GM12878 (cell line): ENCODE measurements around the gene EPRS1. TPM values are rescaled to one million over a fixed set of nuclear protein-coding genes. Genes with fewer than 3 reads are reported as not detected.

Experiments used
- ATF7 ChIP-seq: fragments of 450-650 bp; IDR thresholded peaks from 2 replicates; pipeline ENCODE4 v1.6.1; 2016; ENCODE audit warnings: low read depth, mild to moderate bottlenecking
- BCL11A ChIP-seq: IDR thresholded peaks from 2 replicates; pipeline ENCODE4 v1.6.1; 2011; ENCODE audit warnings: low read depth, low read length
- BHLHE40 ChIP-seq, 2 experiments: fragments of 450-650 bp in 1 of 2; IDR thresholded peaks; 2 replicates each; pipeline ENCODE4 v1.6.1; 2011 to 2017; ENCODE audit warnings: low read depth in 2 of 2, borderline replicate concordance in 1 of 2, improper control_type of control experiment in 1 of 2, low read length in 1 of 2, mild to moderate bottlenecking in 1 of 2
- BRCA1 ChIP-seq: IDR thresholded peaks from 2 replicates; pipeline ENCODE4 v1.6.1; 2011; ENCODE audit warnings: low read depth, low read length, improper control_type of control experiment
- CBX3 ChIP-seq: fragments of 200-600 bp; sonication (generic); IDR thresholded peaks from 2 replicates; pipeline ENCODE4 v1.6.1; 2016; ENCODE audit warnings: low read depth, borderline replicate concordance
- CREB1 ChIP-seq: IDR thresholded peaks from 2 replicates; pipeline ENCODE4 v1.6.1; 2012; ENCODE audit warnings: low read depth, mild to moderate bottlenecking, inconsistent platforms
- CREM ChIP-seq: IDR thresholded peaks from 2 replicates; pipeline ENCODE4 v1.6.1; 2014; ENCODE audit warnings: antibody characterized with exemption, low read depth
- DPF2 ChIP-seq: fragments of 450-650 bp; IDR thresholded peaks from 2 replicates; pipeline ENCODE4 v1.6.1; 2017; ENCODE audit warnings: mild to moderate bottlenecking
- FOS ChIP-seq: IDR thresholded peaks from 3 replicates; pipeline ENCODE4 v1.6.1; 2011; ENCODE audit warnings: borderline replicate concordance; ENCODE audit not compliant: insufficient read length; ENCODE audit errors: extremely low read depth
- GABPA ChIP-seq: IDR thresholded peaks from 2 replicates; pipeline ENCODE4 v1.6.1; 2014; ENCODE audit warnings: antibody characterized with exemption, low read depth, mild to moderate bottlenecking, inconsistent platforms
- IKZF1 ChIP-seq: fragments of 450-650 bp; conservative IDR thresholded peaks from 2 replicates; pipeline ENCODE4 v1.6.1; 2017; ENCODE audit warnings: antibody characterized with exemption, mild to moderate bottlenecking
- KLF5 ChIP-seq: fragments of 450-650 bp; IDR thresholded peaks from 2 replicates; pipeline ENCODE4 v1.6.1; 2014; ENCODE audit warnings: mild to moderate bottlenecking; ENCODE audit not compliant: partially characterized antibody
- LARP7 ChIP-seq: fragments of 450-650 bp; IDR thresholded peaks from 2 replicates; pipeline ENCODE4 v1.6.1; 2017; ENCODE audit warnings: mild to moderate bottlenecking
- MXI1 ChIP-seq: fragments of 150-350 bp; IDR thresholded peaks from 2 replicates; pipeline ENCODE4 v1.6.1; 2011; ENCODE audit warnings: low read depth, mild to moderate bottlenecking, inconsistent platforms, low read length, improper control_type of control experiment
- NRF1 ChIP-seq: conservative IDR thresholded peaks from 2 replicates; pipeline ENCODE4 v1.6.1; 2011; ENCODE audit warnings: mild to moderate bottlenecking, low read depth, low read length, improper control_type of control experiment
- PML ChIP-seq: IDR thresholded peaks from 2 replicates; pipeline ENCODE4 v1.6.1; 2012; ENCODE audit warnings: low read length, inconsistent platforms
- POLR2A ChIP-seq: IDR thresholded peaks from 2 replicates; pipeline ENCODE4 v1.6.1; 2011; ENCODE audit warnings: low read depth, mild to moderate bottlenecking, low read length
- POLR2AphosphoS2 ChIP-seq: IDR thresholded peaks from 2 replicates; pipeline ENCODE4 v1.6.1; 2011; ENCODE audit warnings: low read depth, mild to moderate bottlenecking, low read length, improper control_type of control experiment, moderate library complexity
- POLR2AphosphoS5 ChIP-seq: IDR thresholded peaks from 2 replicates; pipeline ENCODE4 v1.6.1; 2011; ENCODE audit warnings: mild to moderate bottlenecking, low read length, inconsistent platforms
- RAD51 ChIP-seq: fragments of 450-650 bp; IDR thresholded peaks from 2 replicates; pipeline ENCODE4 v1.6.1; 2016; ENCODE audit warnings: moderate library complexity, mild to moderate bottlenecking, inconsistent platforms
- SMAD1 ChIP-seq: fragments of 450-650 bp; IDR thresholded peaks from 2 replicates; pipeline ENCODE4 v1.6.1; 2018; ENCODE audit warnings: mild to moderate bottlenecking, low read depth; ENCODE audit not compliant: partially characterized antibody
- SMAD5 ChIP-seq: IDR thresholded peaks from 2 replicates; pipeline ENCODE4 v1.6.1; 2016; ENCODE audit warnings: antibody characterized with exemption, low read depth
- SMARCA5 ChIP-seq: fragments of 450-650 bp; IDR thresholded peaks from 2 replicates; pipeline ENCODE4 v1.6.1; 2017; ENCODE audit warnings: mild to moderate bottlenecking
- SREBF1 ChIP-seq: IDR thresholded peaks from 2 replicates; pipeline ENCODE4 v1.6.1; 2012; ENCODE audit warnings: mild to moderate bottlenecking, low read length
- SUZ12 ChIP-seq: fragments of 200-600 bp; sonication (generic); IDR thresholded peaks from one replicate; pipeline ENCODE4 v1.6.1; 2018; ENCODE audit warnings: antibody characterized with exemption, mild to moderate bottlenecking; ENCODE audit not compliant: unreplicated experiment
- TAF1 ChIP-seq: IDR thresholded peaks from 2 replicates; pipeline ENCODE4 v1.6.1; 2011; ENCODE audit warnings: mild to moderate bottlenecking, low read depth, low read length, borderline replicate concordance
- TCF7 ChIP-seq: IDR thresholded peaks from 2 replicates; pipeline ENCODE4 v1.6.1; 2014; ENCODE audit warnings: antibody characterized with exemption, borderline replicate concordance
- YY1 ChIP-seq: IDR thresholded peaks from 2 replicates; pipeline ENCODE4 v1.6.1; 2011; ENCODE audit warnings: low read depth, mild to moderate bottlenecking, low read length
- ZNF274 ChIP-seq: IDR thresholded peaks from one replicate; pipeline ENCODE4 v1.8.0; 2011; ENCODE audit not compliant: insufficient read length, insufficient read depth
- ZNF622 ChIP-seq: fragments of 450-650 bp; IDR thresholded peaks from 2 replicates; pipeline ENCODE4 v1.6.1; 2017; ENCODE audit warnings: mild to moderate bottlenecking, inconsistent platforms
- ZSCAN29 ChIP-seq: fragments of 450-650 bp; IDR thresholded peaks from 2 replicates; pipeline ENCODE4 v1.6.1; 2017; ENCODE audit warnings: mild to moderate bottlenecking, moderate library complexity
- polyA plus RNA-seq, 11 experiments: library from polyadenylated mRNA; depleted of rRNA in 4 of 11; unstranded in 6 of 11; stranded (reverse) in 5 of 11; fragments of >200 nt; fragmentation: Nextera tagmentation in 4 of 11; fragmentation: Illumina TruSeq in 1 of 11; extraction: Ambion mirVana in 4 of 11; extraction: Trizol in 1 of 11; gene quantifications; 1 replicate in 1 of 11; 2 replicates in 10 of 11; pipeline versions ENCODE4 v1.2.1 to v1.2.3, GENCODE V29; 2011 to 2016; ENCODE audit warnings: inconsistent platforms in 2 of 11, missing spikeins in 2 of 11, low read depth in 1 of 11
- total RNA-seq, 4 experiments: library from RNA; depleted of rRNA in 3 of 4; stranded (reverse); fragments of >200 nt in 3 of 4; fragmentation: Illumina TruSeq in 1 of 4; extraction: Trizol in 1 of 4; gene quantifications; 2 replicates each; pipeline versions ENCODE4 v1.2.1 to v1.2.3, GENCODE V29; 2013 to 2021
- TF ChIP-seq, protein P1 (sequence below): IDR thresholded peaks from 2 replicates; pipeline ENCODE4 v1.6.1; 2011; ENCODE audit warnings: mild to moderate bottlenecking, low read depth, low read length, moderate library complexity; ENCODE audit not compliant: insufficient replicate concordance
- TF ChIP-seq, protein P2 (sequence below): fragments of 450-650 bp; IDR thresholded peaks from 2 replicates; pipeline ENCODE4 v1.6.1; 2016; ENCODE audit warnings: mild to moderate bottlenecking

Gene EPRS1
- total and polyA plus RNA-seq, 10 of the 15 experiments (the other 5 are each of a cell fraction or from before 2014, with no cell fraction given): 68.2 to 175 (median 119) TPM

DNA sequence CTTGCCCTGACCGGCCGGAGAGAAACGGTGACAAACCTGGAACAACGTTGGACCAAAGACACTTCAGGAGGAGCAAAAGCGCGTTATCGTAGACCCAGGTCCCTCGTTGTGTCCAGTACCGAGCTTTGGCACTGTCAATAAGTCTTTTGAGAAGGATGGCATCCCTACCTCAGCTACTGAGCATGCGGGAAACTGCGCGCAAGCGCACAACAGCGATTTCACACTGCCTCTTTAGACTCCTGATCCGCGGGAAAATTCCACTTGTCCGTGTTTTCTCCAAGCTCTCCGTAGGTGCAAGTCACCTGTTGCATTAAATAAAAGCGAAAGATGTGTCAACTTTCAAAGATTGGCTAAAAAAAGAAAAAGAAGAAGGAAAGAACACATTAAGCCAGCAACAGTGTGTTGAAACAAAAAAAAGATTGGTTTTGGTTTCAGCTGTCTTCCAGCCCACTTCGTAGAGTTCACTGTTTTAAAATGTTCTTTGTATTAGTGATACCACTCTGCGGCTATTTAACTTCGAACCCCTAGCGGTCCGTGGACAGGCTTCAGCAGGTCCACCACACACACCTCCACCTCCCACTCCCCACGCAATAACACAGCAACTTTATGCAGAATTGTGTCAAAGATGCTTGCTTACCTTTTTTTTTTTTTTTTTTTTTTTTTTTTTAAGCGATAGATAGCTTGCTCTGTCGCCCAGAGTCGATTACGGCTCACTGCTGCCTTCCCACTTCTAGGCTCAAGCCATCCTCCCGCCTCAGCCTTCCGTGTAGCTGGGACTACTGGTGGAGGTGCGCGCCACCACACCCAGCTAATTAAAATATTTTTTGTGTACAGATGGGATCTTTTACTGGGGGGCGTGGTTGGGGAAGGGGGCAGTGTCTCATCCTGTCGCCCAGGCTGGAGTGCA lies 43.6 kb upstream of the EPRS1 start, which contains the start of gene BPNT1 (continued):
- TF ChIP-seq POLR2AphosphoS5: peak; percentile 77
- TF ChIP-seq BRCA1: no peak
- TF ChIP-seq, protein P1, sequence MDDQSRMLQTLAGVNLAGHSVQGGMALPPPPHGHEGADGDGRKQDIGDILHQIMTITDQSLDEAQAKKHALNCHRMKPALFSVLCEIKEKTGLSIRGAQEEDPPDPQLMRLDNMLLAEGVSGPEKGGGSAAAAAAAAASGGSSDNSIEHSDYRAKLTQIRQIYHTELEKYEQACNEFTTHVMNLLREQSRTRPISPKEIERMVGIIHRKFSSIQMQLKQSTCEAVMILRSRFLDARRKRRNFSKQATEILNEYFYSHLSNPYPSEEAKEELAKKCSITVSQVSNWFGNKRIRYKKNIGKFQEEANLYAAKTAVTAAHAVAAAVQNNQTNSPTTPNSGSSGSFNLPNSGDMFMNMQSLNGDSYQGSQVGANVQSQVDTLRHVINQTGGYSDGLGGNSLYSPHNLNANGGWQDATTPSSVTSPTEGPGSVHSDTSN: no peak
- TF ChIP-seq CREM: peak; percentile 75
- TF ChIP-seq SMARCA5: peak; percentile 21; the same call in 1 of the 2 replicates
- no peak for TF ChIP-seq SUZ12
- peak; percentile 86 for TF ChIP-seq POLR2A
- no peak for TF ChIP-seq SREBF1
- TF ChIP-seq PML: peak; percentile 82
- TF ChIP-seq FOS: no peak
- peak; percentile 47; the same call in 1 of the 2 replicates for TF ChIP-seq TCF7
- TF ChIP-seq, protein P2, sequence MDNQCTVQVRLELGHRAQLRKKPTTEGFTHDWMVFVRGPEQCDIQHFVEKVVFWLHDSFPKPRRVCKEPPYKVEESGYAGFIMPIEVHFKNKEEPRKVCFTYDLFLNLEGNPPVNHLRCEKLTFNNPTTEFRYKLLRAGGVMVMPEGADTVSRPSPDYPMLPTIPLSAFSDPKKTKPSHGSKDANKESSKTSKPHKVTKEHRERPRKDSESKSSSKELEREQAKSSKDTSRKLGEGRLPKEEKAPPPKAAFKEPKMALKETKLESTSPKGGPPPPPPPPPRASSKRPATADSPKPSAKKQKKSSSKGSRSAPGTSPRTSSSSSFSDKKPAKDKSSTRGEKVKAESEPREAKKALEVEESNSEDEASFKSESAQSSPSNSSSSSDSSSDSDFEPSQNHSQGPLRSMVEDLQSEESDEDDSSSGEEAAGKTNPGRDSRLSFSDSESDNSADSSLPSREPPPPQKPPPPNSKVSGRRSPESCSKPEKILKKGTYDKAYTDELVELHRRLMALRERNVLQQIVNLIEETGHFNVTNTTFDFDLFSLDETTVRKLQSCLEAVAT: 0 out of 2 replicates have a peak, but pooled peaks have one; percentile 74
- peak; percentile 55 for TF ChIP-seq ATF7
- no peak for TF ChIP-seq DPF2
- peak; percentile 64 for TF ChIP-seq IKZF1
- TF ChIP-seq CBX3: no peak
- TF ChIP-seq YY1: peak; percentile 86
- peak; percentile 56; the same call in 1 of the 2 replicates for TF ChIP-seq SMAD5
- TF ChIP-seq BCL11A: 0 out of 2 replicates have a peak, but pooled peaks have one; percentile 12
- TF ChIP-seq ZNF274: no peak
- TF ChIP-seq TAF1: peak; percentile 72; the same call in 1 of the 2 replicates
- peak; percentile 93 for TF ChIP-seq RAD51
- TF ChIP-seq MXI1: peak; percentile 70; the same call in 1 of the 2 replicates
- 0 out of 2 replicates have a peak, but pooled peaks have one; percentile 53 for TF ChIP-seq LARP7
- no peak for TF ChIP-seq SMAD1
- peak; percentile 61 for TF ChIP-seq NRF1
- peak; percentile 55; the same call in 1 of the 2 replicates for TF ChIP-seq GABPA
- peak; percentile 80 for TF ChIP-seq ZSCAN29
- no peak for TF ChIP-seq ZNF622
- TF ChIP-seq BHLHE40 (IDR thresholded peaks at IDR 0.05; ENCODE audit: borderline replicate concordance in 1 of 2, low read depth in 2 of 2, low read length in 1 of 2): peak; percentile 57 to 60; a peak in 3 of 4 replicates
- peak; percentile 78 for TF ChIP-seq CREB1
- peak; percentile 70; the same call in 1 of the 2 replicates for TF ChIP-seq POLR2AphosphoS2
- peak; percentile 67 for TF ChIP-seq KLF5
